ENCODE measurements around the gene NACAD. TPM values are rescaled to one million over a fixed set of nuclear protein-coding genes. Genes with fewer than 3 reads are reported as not detected.
A peak's percentile ranks its signal among the peaks of the same experiment; 100 is the strongest.

Gene NACAD
- total RNA-seq, 2 experiments from 2014 or later: 0.05 to 0.16 TPM

DNA sequence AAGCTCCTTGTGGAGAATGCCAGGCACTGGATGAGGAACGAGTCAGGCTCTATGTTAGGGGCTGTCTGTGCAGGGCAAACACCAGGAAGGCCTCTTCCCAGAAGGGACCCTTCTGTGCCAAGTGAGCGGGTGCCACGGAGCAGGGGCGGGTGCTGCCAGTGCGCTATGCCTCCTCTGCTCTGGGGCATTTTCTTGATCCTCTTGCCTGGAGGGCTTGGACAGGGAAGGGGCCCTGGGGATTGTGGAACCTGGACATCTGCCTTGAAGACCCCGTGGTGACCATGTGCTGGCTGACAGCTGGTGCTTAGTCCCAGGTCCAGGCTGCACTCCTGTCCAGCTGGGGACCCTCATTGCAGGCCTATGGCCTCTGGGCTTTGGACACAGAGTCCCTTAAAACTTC, 38.2 kb upstream of the NACAD start:
- ATAC-seq (no peak), DNase-seq (no peak)
- no peaks in the 10 kb centered on the region for H3K9me3 Mint-ChIP-seq (ENCODE audit: insufficient read depth)
- H3K4me3 Mint-ChIP-seq: no peak overlapping the region
- ChIA-PET CTCF (interaction anchor here (2.0 kb wide), 1 partner anchor 9 kb away, joined by 12 read pairs; no protein-coding TSS in a partner anchor), POLR2A (interaction anchor here (0.8 to 1.0 kb wide), 2 partner anchors 8 to 16 kb away, joined by 3 read pairs; partner anchors contain the start of gene TBRG4)
- peaks cover 16% of the 10 kb centered on the region for H3K4me1 Mint-ChIP-seq (ENCODE audit: low read depth)
- no peak overlapping the region for H3K27ac Mint-ChIP-seq
- no peaks in the 10 kb centered on the region for H3K27me3 Mint-ChIP-seq (ENCODE audit: low read depth)
- no peaks in the 10 kb centered on the region for H3K36me3 Mint-ChIP-seq (ENCODE audit: low read depth)

DNA sequence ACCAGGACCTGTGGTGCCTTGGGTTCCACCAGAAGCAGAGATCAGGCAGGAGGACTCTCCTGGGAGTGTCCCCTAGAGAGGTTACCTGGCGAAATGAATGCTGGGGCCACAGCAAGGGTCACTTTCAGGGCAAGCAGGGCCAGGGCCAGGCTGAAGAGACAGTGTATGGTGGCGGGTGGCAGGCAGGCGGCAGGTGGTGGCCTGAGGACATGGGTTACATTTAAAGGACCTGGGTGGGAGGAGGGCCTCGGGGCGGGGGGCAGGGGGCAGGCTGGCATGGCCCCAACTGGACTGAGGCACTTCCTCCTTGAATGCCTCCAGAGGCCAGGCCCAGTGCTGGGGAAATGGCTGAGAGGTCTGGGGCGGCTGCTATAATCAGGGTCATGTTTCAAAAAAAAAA, 37.4 kb upstream of the NACAD start:
- ChIA-PET POLR2A (no interaction called here), CTCF (interaction anchor here (1.4 kb wide), 1 partner anchor 10 kb away, joined by 6 read pairs; no protein-coding TSS in a partner anchor)
- H3K4me1 Mint-ChIP-seq (ENCODE audit: low read depth): peaks cover 16% of the 10 kb centered on the region
- H3K36me3 Mint-ChIP-seq (ENCODE audit: low read depth): no peaks in the 10 kb centered on the region
- no peaks in the 10 kb centered on the region for H3K27me3 Mint-ChIP-seq (ENCODE audit: low read depth)
- H3K27ac Mint-ChIP-seq: peak overlapping the region; percentile 6
- ATAC-seq (no peak), DNase-seq (no peak)
- no peaks in the 10 kb centered on the region for H3K9me3 Mint-ChIP-seq (ENCODE audit: insufficient read depth)
- no peak overlapping the region for H3K4me3 Mint-ChIP-seq

DNA sequence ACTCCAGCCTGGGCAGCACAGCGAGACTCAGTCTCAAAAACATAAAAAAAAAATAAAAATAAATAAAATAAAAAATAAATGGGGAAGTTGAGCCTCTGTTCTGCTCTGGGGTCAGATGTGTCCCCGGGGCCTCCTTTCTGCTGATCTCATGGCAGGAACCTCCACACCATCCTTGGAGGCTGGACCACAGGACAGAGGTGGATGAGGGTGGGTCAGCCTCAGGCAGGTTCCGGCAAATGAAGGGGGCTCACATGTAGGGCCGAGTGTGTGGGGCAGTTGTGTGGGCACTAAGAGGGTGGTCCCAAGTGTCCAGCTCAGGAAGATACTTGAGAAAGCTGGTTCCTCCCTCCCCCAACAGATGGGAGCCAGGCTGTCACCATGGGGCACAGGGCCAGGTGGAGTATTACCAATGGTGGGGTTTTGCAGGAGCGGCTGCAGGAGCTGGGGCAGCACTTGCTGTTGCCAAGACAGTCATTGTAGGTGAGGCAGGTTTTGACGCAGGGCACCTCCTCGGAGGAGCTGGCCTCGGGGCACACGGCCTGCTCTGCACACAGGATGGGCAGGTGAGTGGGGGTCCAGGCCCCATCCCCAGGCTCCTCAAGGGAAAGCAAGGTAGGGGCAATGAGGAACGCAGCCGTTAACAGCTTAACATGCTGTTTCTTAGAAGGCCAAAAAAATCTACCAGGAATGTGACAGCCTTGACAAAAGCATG, 36.6 kb upstream of the NACAD start:
- Mint-ChIP-seq H3K27ac (peak overlapping the region; percentile 16), H3K4me3 (no peak overlapping the region), H3K36me3 (ENCODE audit: low read depth) (no peaks in the 10 kb centered on the region), H3K4me1 (ENCODE audit: low read depth) (peaks cover 16% of the 10 kb centered on the region), H3K9me3 (ENCODE audit: insufficient read depth) (no peaks in the 10 kb centered on the region), H3K27me3 (ENCODE audit: low read depth) (no peaks in the 10 kb centered on the region)
- no peak for ATAC-seq
- ChIA-PET POLR2A (interaction anchor here (0.6 to 1.0 kb wide), 2 partner anchors 15 to 76 kb away, joined by 3 read pairs; no protein-coding TSS in a partner anchor), CTCF (interaction anchor here (0.8 to 1.4 kb wide), 2 partner anchors 10 to 11 kb away, joined by 3 to 6 read pairs; no protein-coding TSS in a partner anchor)
- DNase-seq: no peak

DNA sequence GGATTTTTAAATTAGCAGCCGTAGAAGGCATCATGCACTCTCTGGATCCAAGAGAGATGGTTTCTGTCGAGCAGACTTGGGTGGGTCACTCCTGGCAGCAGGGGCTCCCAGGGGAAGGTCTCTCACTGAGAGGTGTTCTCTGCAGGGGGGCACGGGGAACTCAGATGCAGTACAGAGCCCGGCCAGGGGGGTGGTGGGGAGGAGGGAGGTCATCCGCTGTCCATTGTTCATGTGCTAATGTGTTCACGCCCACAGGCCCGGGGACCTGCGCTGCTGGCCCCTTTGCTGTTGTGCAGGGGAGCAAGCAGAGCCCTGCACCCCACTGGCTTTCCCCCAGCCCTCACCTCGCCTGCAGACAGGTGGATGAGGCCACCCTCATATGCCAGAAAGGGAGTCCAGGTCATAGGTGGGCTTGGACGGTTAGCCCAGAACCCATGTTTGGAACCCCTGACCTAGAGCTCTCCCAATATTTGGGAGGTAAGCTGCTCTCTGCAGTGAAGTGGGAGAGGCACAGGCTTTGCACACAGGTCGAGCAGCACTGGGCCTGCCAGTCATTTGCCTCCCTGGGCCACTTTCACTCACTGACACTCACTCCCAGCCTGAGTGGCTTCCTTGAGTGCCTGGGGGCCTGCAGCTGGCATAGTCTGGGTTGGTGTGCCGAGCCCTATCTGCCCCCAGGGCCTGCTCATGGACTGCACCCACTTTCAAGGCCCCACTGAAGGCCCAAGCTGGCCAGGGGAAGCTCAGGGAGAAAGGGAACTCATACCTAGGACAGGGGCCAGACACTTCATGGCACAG, 35.3 kb upstream of the NACAD start:
- H3K27me3 Mint-ChIP-seq (ENCODE audit: low read depth): no peaks in the 10 kb centered on the region
- ATAC-seq: no peak
- no peaks in the 10 kb centered on the region for H3K9me3 Mint-ChIP-seq (ENCODE audit: insufficient read depth)
- peaks cover 16% of the 10 kb centered on the region for H3K4me1 Mint-ChIP-seq (ENCODE audit: low read depth)
- no peak for DNase-seq
- H3K27ac Mint-ChIP-seq: peak overlapping the region; percentile 97
- CTCF ChIA-PET: interaction anchor here (0.8 to 2.7 kb wide), 3 partner anchors 9 to 11 kb away, joined by 3 to 24 read pairs (median 3); no protein-coding TSS in a partner anchor
- POLR2A ChIA-PET: interaction anchor here (0.9 to 1.3 kb wide), 4 partner anchors 11 to 276 kb away, joined by 3 to 11 read pairs (median 4); partner anchors contain the start of genes H2AZ2 and TBRG4
- no peaks in the 10 kb centered on the region for H3K36me3 Mint-ChIP-seq (ENCODE audit: low read depth)
- no peak overlapping the region for H3K4me3 Mint-ChIP-seq

DNA sequence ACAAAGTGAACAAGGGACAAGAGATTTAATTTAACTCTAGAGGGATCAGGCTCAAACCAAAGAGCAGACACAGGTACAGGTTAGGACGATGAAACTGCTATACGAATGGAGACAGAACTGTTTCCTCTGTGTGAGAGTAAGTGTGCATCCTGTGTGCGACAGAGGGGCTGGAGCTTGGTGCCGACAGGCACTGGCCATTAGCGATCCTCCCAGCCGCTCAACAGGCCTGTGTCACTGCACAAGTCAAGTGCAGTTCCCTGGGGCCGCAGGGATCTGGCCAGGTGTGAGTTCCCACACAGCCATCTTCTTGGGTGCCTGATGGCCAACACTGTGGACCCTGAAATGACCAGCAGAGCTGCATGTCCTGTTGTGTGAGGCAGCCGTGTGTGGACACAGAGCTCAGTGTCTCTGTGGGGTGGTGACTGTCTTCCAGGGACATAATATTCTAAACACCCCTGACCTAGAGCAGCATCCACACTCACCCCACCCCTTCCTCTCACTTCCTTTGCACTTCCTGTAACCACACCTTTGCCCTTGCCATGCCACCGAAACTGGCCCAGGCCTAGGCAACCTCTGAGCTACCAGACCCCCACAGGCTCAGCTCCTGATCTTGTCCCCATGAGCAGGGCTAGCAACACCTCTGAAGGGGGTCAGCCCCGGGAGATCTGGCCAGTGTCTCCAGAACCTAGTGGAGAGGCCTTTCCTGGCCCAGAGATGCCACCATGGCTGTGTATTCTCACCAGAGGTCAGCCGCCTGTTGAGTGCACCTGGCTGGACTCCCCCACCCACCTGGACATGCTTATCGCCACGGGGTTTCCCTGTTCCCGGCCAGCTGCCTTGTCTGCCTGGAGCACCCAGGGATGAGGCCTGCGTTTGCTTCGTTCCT, 34.4 kb upstream of the NACAD start:
- H3K36me3 Mint-ChIP-seq (ENCODE audit: low read depth): no peaks in the 10 kb centered on the region
- ChIA-PET CTCF (interaction anchor here (1.0 to 2.7 kb wide), 3 partner anchors 8 to 150 kb away, joined by 3 to 24 read pairs (median 4); no protein-coding TSS in a partner anchor), POLR2A (interaction anchor here (0.7 to 1.3 kb wide), 4 partner anchors 12 to 646 kb away, joined by 3 to 11 read pairs (median 4); partner anchors contain the start of genes H2AZ2 and TBRG4)
- peaks cover 22% of the 10 kb centered on the region for H3K4me1 Mint-ChIP-seq (ENCODE audit: low read depth)
- peak overlapping the region; percentile 97 for H3K27ac Mint-ChIP-seq
- H3K27me3 Mint-ChIP-seq (ENCODE audit: low read depth): no peaks in the 10 kb centered on the region
- DNase-seq (peak; percentile 37), ATAC-seq (peak; percentile 59)
- peak overlapping the region; percentile 54 for H3K4me3 Mint-ChIP-seq
- no peaks in the 10 kb centered on the region for H3K9me3 Mint-ChIP-seq (ENCODE audit: insufficient read depth)

DNA sequence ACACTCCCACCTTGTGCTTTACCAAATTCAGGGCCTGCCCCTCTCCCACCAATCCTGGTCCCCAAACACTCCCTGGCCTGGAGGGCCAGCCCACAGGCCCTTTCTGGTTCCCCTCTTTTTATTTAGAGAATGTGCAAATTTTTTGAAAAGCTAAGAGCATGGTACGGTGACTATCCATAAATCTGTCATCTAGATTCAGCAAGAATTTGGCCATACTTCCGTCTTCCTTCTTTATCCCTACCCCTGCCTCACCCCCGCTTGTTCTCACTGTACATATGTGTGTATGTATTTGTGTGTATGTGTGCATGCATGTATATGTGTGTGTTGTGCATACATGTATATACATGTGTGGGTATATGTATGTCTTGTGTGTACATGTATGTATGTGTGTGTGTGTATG, 30.8 kb upstream of the NACAD start:
- H3K27ac Mint-ChIP-seq: no peak overlapping the region
- ATAC-seq (no peak), DNase-seq (no peak)
- H3K36me3 Mint-ChIP-seq (ENCODE audit: low read depth): no peaks in the 10 kb centered on the region
- no peaks in the 10 kb centered on the region for H3K9me3 Mint-ChIP-seq (ENCODE audit: insufficient read depth)
- ChIA-PET POLR2A (interaction anchor here (0.6 kb wide), 1 partner anchor 9 kb away, joined by 3 read pairs; no protein-coding TSS in a partner anchor), CTCF (interaction anchor here (7.9 kb wide), 1 partner anchor 17 kb away, joined by 38 read pairs; no protein-coding TSS in a partner anchor)
- peaks cover 8% of the 10 kb centered on the region for H3K27me3 Mint-ChIP-seq (ENCODE audit: low read depth)
- H3K4me1 Mint-ChIP-seq (ENCODE audit: low read depth): peaks cover 22% of the 10 kb centered on the region
- H3K4me3 Mint-ChIP-seq: no peak overlapping the region

DNA sequence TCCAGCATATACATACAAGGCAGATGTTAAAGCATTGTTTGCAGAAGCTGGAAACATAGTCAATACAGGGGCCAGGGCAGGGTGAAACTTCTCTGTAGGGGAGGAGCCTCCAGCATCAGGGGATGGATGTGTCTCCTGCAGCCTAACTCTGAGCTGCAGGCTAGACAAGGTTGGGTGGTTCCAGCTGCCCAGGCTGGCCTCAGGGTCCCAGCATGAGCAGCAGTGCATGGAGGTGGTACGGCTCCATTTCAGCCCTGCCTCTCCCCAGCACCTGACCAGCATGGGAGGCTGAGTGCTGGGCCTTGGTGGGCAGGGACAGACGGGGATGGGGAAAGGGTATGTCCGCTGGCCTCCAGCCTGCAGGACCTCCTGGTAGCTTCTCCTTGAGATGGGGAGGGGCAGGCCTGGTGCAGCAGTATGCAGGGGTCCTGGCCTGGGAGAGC, 30.1 kb upstream of the NACAD start:
- ChIA-PET CTCF (interaction anchor here (1.2 to 7.9 kb wide), 2 partner anchors 18 to 83 kb away, joined by 3 to 38 read pairs; no protein-coding TSS in a partner anchor), POLR2A (interaction anchor here (0.6 to 0.8 kb wide), 2 partner anchors 8 to 17 kb away, joined by 3 read pairs; no protein-coding TSS in a partner anchor)
- DNase-seq (no peak), ATAC-seq (no peak)
- Mint-ChIP-seq H3K27me3 (ENCODE audit: low read depth) (peaks cover 14% of the 10 kb centered on the region), H3K9me3 (ENCODE audit: insufficient read depth) (no peaks in the 10 kb centered on the region), H3K4me3 (no peak overlapping the region), H3K4me1 (ENCODE audit: low read depth) (peaks cover 21% of the 10 kb centered on the region), H3K36me3 (ENCODE audit: low read depth) (no peaks in the 10 kb centered on the region), H3K27ac (no peak overlapping the region)

DNA sequence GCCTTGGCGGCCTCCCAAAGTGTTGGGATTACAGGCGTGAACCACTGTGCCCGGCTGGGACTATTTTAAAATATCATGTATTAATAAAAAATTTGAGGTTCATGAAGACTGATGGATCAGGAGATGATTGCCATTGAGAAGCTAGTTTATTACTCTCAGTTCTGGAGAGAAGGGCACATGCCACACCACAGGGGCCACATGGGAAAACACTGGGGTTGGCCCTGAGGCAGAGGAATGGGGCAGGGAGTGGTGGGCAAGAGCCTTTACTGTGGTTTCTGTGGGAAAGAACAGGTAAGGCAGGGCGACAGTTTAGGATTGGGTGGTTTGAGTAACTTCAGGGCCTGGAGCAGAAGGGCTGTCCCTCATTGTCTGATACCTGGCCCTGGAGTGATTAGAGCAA, 29.5 kb upstream of the NACAD start:
- POLR2A ChIA-PET: interaction anchor here (0.6 kb wide), 1 partner anchor 9 kb away, joined by 3 read pairs; no protein-coding TSS in a partner anchor
- Mint-ChIP-seq H3K9me3 (ENCODE audit: insufficient read depth) (no peaks in the 10 kb centered on the region), H3K27ac (no peak overlapping the region), H3K36me3 (ENCODE audit: low read depth) (no peaks in the 10 kb centered on the region), H3K4me1 (ENCODE audit: low read depth) (peaks cover 15% of the 10 kb centered on the region), H3K27me3 (ENCODE audit: low read depth) (peaks cover 16% of the 10 kb centered on the region), H3K4me3 (no peak overlapping the region)
- no peak for DNase-seq
- no peak for ATAC-seq
- CTCF ChIA-PET: interaction anchor here (1.2 to 7.9 kb wide), 2 partner anchors 18 to 83 kb away, joined by 3 to 38 read pairs; no protein-coding TSS in a partner anchor

DNA sequence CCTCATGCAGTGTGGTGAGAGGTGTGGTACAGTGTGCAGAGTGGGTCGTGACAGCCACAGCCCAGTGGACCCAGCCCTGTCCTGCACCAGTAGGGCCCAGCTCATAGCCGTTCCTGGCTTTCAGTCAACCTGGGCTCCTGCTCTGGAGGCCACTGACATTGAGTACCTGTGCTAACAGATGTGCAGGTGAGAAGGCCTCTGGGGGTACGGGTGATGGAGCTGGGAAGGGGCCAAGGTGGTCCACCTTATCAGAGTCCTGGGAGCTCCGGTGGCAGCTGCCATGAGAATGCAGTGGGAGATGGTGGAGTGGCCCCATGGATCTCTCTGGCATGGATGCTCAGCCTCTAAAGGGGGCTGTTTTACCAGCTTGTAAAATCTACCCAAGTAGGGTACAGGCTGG, 28.8 kb upstream of the NACAD start:
- H3K4me1 Mint-ChIP-seq (ENCODE audit: low read depth): peaks cover 13% of the 10 kb centered on the region

DNA sequence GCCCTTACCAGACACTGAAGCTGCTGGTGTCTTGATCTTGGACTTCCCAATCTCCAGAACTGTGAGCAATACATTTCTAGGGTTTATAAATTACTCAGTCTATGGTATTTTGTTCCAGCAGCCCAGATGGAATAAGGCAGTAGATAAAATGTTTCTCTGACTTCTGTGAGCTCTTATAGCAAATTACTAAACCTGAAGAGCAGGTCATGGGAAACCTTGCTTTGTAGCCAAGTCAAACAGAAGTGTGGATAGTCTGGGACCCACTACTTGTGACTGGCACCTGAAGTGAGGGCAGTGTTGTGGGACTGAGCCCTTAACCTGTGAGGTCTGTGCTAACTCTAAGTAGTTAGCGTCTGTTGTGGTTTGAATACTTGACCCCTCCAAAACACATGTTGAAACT, 27.3 kb upstream of the NACAD start:
- ATAC-seq: no peak
- POLR2A ChIA-PET: no interaction called here
- H3K9me3 Mint-ChIP-seq (ENCODE audit: insufficient read depth): no peaks in the 10 kb centered on the region
- CTCF ChIA-PET: interaction anchor here (1.2 to 7.9 kb wide), 2 partner anchors 9 to 21 kb away, joined by 3 to 38 read pairs; no protein-coding TSS in a partner anchor
- peaks cover 16% of the 10 kb centered on the region for H3K27me3 Mint-ChIP-seq (ENCODE audit: low read depth)
- H3K36me3 Mint-ChIP-seq (ENCODE audit: low read depth): peaks cover 5% of the 10 kb centered on the region
- H3K27ac Mint-ChIP-seq: no peak overlapping the region
- DNase-seq: no peak
- peaks cover 17% of the 10 kb centered on the region for H3K4me1 Mint-ChIP-seq (ENCODE audit: low read depth)
- H3K4me3 Mint-ChIP-seq: no peak overlapping the region

More for the DNA sequence above, 28.8 kb upstream of the NACAD start:
- Mint-ChIP-seq H3K27me3 (ENCODE audit: low read depth) (peaks cover 16% of the 10 kb centered on the region), H3K36me3 (ENCODE audit: low read depth) (peaks cover 1% of the 10 kb centered on the region), H3K9me3 (ENCODE audit: insufficient read depth) (no peaks in the 10 kb centered on the region), H3K4me3 (no peak overlapping the region), H3K27ac (no peak overlapping the region)
- POLR2A ChIA-PET: no interaction called here
- ATAC-seq: no peak
- DNase-seq: no peak
- CTCF ChIA-PET: interaction anchor here (7.9 kb wide), 1 partner anchor 19 kb away, joined by 38 read pairs; no protein-coding TSS in a partner anchor

Measured in activated CD8-positive, alpha-beta T cell treated with anti-CD3 and anti-CD28 coated beads, Interleukin-2, amount 10 ng/mL, durations not matched to agents 7 days and 5 days (primary cell).